ENCODE results near the gene TENT5C.

Gene TENT5C

DNA sequence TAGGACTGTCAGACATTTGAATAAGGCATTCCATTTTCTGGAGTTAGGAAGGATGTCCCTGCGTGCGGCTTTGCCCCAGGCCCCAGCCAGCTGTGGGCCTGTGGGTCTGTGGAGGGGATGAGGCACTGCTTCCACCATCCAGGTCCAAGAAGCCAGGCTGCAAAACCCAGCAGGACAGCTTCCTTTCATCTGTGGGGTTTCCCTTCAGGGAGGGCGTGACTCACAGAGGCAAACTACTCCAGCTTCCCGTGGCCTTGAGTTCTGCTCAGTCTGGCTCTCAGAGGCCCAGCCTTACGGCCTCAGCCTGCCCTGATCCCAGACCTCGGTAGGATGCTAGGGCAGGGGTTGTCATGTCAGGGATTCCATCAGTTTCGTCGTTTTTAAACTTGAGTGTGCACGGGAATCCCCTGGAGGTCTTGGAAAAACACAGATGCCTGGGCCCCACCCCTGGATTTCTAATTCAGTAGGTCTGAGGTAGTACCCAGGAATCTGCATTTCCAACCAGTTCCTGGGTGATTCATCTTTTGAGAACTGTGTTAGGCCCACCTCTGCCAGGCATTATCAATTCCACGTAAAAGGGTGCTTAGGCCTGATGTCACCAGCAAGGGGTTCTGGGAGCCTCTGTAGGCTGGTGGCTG is 32.3 kb upstream of the TENT5C start:
- peak; percentile 38 for DNase-seq

DNA sequence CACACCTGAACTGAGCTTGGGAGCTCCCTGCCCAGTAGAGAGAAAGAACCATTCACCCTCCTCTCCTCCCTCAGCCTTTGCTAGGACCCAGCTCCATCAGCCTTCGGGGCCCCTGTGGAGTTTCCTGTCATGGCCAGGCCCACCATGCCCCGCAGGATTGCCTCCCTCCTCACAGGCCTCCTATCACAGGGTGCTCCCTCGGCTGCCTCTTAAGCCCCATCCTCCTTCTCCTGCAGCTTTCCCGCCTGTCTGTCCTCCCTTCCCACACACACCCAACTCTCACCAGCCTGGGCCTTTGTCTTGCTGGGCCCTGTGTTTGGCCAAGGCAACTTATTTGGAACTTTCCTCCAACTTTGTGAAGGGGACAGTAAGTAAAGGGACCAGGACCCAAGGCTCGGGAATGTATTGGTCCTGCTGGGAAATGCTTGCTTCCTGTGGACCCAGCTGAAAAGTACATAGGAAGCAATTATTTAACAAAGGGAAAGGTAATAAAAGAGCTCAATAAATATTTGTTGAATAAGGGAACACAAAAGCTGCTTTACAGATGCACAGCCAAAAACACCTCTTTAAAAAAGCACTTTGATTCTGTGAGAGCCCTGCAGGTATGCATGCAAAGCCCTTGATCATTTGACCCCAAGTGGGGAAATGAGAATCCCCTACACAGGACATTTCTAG is 31.6 kb upstream of the TENT5C start:
- peak; percentile 81 for DNase-seq

DNA sequence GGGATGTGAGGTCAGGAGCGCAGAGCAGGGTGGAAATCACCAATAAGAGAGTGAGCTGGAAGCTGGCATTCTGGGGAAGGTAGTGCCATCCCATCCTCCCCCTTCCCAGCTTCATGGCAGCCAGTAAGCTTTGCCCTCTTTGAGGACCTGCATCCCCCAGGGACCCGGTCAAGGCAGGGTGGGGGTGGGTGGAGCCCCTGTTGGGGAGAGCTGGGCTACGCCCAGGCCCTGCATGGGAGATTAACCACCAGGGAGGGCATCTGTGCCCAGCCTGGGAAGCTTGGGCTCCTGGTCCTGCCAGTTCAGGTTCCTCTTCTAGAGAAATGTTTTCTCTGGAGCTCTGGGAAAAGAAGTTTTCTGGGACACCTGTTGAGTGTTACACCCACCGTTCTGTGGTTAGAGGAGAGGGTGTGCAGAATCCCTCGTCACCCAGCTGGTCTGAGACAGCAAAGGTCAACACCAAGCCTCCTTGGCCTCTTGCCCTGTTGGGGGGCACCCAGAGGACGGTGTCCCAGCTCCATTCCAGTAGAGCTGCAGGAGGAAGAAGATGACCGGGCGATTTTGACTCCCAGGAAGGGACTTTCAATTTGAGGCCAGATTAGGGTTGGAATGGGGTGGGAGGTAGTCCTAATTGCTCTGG is 30.1 kb upstream of the TENT5C start:
- DNase-seq, result no peak

DNA sequence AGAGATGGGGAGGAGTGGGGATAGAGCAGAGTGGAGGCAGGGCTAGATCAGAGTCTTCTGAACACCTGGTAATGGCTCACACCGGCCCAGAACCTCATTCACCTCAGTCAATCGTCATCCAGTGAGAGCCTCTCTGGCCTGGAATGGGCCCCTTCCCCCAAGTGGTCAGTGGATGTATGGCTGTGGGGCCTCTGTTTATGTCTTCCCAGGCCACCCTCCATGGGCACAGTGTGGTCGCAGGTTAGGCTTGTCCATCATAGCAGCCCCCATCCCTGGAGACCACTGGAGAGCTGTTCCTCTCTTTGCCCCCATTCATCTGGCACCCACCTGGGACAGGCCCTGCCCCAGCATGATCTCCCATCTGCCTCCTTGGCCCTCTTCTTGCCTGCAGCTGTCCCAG is 29.6 kb upstream of the TENT5C start:
- no peak for DNase-seq

DNA sequence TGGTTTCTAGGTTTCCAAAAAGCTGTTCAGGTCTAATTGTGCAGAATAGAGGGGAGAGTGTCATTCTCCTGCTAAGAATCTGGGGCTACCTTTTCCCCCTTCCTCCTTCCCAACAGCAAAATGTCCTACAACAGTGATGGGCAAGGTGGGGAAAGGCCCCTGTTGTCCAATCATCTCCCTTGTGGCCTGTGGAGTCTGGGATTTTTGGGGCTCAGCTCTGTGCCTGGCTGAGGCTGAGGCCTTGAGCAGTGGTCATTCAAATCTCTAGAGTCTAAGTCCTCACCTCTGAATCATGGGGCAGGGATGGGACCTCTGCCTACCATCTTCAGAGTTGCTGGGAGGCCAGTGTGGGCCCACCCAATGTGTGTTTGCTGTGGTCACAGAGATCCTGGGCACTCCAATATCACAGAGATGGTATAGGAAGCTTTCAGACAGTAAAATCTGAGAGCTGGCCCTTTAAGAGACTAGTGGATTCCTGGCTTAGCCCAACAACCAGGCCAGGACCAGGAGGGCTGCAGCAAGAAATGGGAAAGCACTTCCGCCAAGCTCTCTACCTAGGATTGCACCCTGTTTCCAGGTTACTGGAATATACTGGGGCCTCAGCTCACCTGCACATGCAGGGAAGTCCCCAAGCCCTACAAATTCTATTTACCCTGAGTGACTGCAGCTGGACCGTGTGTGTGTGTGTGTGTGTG is 28.5 kb upstream of the TENT5C start:
- no peak for DNase-seq

DNA sequence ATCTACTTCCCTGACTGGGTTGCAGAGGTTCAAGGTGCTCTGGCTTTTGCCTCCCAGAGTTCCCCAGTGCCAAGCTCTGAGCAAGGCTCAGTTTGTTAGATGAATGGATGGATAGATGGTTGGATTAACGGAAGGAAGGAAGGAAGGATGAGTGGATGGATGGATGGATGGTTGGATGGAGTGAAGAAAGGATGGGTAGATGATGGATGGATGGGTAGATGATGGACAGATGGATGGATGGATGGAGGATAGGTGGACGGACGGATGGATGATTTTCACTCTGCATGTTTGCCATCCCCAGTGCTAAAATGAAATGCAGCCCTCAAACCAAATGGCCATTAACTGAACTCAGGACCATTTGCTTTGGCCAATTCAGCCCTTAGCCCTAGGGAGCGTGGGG is 27.4 kb upstream of the TENT5C start:
- DNase-seq, result no peak

DNA sequence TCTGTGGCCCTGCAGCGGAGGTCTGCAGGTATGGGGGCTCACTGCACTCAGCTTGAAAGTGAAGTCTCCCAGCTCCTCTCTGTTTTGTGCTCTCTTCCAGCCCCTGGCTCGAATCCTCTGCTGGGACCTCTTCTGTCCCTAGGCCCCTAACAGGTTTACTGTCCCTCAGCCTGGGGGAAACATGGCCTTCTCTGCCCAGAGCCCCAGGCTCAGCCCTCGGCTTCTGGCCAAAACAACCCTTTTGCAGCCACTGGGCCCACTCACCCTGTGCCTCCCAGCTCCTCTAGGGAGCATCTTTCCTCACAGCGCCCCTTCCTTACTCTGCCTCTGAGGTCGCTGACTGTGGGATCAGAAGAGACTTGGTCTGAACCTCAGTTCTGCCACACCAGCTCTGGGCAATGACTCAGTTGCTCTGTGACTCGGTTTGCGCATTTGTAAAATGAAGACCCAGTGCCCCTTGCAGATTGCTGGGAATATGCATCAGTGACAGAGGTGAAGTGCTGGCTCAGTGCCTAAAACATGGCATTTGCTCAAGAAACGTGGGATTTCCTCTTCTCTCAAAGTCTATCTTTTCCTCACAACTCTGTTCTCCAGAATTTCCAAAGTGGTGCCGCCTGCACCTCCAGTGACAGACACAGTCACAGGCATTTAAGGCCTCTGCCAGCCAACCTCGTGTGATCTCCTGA is 26.5 kb upstream of the TENT5C start:
- no peak for DNase-seq

DNA sequence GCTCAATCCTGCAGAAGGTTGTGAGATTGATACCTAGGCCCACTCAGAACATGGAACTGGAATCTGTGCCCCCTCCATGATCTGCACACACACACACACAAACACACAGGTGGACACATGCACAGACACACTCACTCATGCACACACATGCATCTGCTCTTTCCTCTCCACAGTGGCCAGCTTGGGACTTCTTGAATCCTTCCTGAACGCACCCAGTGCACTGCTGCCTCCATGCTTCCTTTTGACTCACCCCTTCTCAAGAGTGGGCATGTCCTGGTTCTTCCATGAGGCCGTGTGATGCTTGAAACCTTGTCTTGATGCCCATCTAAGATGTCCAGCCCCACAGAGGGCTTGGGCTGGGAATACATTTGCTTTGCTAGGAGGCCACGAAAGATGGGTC is 25.4 kb upstream of the TENT5C start:
- DNase-seq, result no peak

DNA sequence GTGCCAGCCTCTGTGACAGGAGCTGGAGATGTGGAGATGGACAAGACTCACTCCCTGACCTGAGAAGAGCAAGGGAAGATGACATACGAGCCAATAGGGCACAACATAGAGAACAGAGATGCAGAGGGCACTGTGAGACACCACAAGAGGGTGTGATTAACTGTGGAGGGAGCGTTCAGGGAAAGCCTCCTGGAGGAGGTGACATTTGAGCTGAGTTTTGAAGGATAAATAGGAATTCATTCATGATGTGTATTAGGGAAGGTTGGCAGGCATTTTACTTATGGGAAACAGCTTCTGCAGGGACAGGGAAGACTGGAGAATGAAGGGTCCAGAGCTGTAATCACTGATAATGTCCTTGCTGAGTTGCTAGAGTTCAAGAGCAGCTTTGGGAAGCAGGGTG is 25.0 kb upstream of the TENT5C start:
- no peak for DNase-seq

DNA sequence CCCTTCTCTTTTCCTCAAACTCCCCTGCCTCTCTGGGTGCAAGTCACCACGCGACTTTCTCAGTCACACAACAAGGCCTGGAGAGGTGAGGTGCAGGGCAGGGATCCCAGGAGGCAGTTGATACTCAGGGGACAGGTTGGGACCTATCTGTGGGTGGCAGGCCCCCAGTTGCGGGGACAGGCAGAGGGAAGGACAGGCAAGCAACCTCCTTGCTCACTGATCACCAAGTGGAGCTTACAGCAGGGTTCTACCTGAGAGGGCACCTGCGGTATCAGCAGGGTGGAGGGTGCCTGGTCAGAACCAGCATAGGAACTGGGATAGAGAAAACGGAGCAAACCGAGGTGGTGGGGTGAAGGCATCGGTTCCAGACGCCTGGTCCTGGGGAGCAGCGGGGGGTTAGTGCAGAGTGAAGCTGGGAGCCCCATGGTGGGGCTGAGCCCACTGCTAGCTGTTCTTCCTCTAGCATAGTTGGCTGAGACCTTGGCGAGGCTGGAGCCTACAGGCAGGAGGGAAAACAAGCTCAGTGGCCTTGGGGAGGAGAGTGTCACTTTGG is 24.4 kb upstream of the TENT5C start:
- DNase-seq, result no peak

DNA sequence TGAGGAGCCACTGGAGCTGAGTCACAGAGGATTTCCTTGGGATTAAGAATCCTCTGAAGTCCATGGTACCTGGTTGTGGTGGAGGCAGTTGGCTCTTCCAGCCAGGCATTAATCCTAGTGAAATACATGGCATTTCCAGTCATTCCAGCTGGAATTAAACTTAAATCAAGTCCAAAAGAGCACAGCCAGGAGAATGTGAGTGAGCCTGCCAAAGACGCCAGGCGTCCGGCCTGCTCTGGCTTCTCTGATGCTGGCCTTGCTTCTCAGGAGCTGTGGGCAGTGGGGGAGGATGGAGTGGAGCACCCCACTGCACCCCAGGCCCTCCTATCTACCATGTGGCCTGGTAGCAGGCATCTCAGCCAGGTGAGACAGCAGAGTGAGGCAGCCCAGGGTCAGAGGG is 23.4 kb upstream of the TENT5C start:
- DNase-seq, result no peak

DNA sequence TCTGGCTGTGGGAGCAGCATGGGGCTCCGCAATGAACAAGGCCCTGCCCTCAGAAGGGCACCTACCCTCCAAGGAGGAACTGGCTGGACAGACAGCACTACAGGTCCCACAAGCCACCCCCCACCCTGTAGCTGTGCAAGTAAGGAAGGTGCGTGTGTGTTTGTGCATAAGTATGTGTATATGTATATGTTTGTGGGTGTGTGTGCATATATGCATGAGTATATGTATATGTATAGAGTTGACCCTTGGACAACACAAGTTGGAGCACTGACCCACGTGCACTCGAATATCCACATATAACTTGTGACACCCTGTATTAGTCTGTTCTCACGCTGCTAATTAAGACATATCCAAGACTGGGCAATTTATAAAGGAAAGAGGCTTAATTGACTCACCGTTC is 22.6 kb upstream of the TENT5C start:
- DNase-seq, result no peak

DNA sequence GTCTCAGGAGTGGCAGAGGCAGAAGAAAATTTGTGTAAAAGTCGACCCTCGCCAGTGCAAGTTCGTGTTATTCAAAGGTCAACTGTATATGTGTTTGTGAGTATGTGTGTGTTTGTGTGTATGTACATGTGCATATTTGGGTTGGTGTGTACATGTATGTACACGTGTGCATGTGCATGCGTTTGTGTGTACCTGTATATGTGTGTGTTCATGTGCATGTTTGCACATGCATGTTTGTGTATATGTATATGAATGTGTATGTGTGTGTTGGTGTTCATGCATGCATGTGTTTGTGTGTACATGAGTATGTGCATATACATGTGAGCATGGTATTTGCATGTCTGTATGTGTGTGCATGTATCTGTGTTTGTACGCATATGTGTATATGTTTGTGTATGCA is 21.7 kb upstream of the TENT5C start:
- no peak for DNase-seq

DNA sequence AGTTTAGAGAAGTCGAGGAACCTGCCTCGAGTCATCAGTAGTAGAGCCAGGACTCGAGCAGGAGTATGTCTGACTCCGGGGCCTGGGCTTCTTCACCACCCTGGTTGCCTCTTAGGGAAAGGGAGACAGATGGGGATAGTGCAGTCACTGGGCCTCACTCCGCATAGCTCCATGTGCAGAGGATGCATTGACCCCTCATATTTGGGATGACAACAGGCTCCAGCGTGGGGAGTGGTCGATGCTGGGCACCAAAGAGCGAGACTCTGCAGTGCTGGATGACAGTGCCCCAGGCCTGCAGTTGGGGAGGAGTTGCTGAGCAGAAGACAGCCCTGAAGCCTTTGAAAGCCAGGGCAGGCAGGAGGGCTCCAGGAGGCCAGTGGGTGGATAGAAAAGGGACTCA is 20.8 kb upstream of the TENT5C start:
- no peak for DNase-seq

DNA sequence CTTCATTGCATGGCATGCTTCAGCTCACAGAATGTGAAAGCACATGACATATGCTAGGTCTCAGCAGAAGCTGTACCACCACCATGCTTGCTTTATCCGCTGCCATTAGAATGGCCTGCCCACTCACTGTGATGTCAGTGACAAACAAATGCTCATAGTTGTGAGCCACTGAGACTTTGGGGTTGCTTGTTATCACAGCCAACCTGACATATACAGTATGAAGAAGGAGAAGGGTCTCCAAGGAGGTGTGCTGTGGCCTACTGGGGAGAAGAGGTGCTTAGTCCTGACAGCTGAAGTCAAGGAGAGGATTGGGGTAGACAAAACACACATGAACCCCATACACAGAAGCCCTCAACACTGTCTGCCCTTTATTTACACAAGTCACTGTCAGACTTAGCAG is 19.5 kb upstream of the TENT5C start:
- DNase-seq, result no peak

DNA sequence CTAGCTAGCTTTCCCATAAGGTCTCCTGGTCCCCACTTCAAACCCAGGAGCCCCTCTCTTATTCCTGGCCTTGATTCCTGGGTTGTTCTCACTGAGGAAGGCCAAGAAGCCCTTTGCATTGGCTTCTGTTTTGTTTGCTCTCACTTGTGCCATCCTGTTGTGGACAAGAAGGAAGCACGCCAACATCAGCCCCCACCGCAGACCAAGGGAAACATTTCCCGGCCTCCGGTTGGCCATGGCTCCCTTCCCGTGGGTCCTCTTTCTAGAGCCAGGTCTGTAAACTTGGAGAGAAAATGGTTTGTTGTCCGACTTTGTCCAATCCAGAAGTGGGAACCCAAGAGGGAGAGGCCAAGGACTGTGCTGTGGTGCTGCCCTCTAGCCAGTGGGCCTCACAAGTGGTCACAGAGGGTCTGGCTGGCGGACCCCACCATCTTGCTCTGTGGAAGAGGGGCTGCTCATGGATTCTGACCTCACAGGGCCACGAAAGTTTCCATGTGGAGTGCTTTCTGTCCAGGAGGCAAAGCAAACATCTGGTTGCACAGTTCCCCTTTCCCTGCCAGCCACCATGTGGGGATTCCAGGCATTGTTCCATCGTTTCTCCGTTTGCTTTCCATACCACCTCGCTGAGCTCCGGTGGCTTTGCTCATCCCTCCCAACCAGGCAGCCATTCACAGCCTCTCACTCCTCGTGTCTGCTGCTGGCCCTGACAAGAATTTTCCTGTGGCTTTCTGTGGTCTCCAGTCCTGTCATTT is 18.9 kb upstream of the TENT5C start:
- DNase-seq, result no peak

DNA sequence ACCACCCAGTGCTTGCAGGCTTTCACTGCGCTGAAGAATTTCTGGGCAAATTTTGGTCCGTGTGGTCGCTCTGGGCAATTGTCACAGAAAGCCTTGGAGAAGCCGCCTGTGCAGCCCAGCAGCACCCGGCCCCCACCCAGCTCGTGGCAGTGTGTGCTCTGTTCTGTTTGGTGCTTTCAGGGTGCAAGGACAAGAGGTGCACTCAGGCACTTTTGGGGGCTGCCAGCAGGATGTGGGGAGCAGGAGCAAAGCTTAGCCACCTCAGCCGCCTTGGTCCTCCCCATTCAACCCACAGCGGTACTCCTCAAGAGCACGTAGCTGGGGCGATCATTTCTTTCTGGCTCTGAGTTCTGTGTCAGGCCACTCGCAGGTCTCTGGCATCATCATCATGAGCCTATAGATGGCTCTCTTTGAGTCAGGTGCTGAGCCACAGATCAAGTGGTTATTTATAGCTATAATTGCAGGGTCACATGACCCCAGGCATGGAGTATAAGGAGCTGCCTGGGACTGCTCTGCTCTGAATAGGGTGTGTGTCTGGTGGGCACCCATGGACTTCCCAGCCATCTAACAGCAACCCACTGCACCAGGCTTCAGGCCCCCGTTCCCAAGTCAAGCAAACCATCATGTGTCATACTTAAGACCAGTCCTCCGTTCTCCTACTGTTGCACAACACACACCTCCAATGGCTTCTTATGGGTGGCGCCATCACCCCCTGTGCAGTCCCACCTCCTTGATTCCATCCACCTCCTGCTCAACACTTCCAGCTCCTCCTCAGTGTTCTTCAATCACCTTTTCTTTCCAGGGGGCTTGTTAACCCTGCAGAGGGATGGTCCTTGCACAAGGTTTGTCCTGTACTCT is 18.1 kb upstream of the TENT5C start:
- DNase-seq, result no peak

DNA sequence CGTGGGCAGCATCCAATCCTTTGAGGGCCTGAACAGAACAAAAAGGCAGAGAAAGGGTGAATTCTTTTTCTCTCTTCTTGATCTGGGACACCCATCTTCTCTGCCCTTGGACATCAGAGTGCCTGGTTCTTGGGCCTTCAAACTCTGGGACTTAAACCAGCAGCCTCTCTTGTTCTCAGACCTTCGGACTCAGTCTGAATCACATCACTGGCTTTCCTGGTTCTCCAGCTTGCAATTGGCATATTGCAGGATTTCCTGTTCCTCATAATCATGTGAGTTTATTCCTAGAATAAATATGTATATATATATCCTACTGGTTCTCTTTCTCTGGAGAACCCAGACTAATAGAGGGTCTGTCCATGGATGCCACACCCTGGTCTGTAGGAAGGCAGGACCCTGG is 16.3 kb upstream of the TENT5C start:
- no peak for DNase-seq

DNA sequence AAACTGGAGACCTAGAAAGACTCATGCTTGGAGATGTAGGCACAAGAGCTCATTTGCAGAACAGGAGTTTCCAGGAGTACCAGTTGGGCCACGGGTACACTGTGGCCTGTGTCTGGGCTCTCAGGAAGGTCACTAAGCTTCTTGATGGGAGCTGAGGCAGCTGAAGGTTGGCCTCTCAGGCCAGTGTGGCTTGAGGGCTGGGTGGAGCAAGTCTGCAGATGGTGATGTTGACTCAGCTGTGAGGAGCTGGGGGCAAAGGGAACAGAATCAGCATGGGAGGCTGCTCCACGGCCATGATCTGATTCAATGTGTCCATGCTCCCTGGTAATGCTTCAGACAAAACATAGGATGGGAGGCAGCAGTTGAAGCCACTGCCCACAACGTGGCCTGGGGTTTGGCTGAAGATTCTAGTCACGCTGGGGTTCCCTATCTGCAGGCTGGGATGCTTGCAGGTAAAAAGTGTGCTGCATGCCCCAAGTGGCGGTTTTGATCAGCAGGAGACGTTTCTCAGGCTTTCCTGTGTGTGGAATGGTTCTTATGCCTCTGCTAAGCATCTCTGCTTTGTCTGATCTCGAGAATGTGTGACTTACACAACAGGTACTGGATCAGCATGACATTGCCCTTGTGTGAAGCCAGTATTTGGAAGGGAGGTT is 15.4 kb upstream of the TENT5C start:
- peak; percentile 88 for DNase-seq

DNA sequence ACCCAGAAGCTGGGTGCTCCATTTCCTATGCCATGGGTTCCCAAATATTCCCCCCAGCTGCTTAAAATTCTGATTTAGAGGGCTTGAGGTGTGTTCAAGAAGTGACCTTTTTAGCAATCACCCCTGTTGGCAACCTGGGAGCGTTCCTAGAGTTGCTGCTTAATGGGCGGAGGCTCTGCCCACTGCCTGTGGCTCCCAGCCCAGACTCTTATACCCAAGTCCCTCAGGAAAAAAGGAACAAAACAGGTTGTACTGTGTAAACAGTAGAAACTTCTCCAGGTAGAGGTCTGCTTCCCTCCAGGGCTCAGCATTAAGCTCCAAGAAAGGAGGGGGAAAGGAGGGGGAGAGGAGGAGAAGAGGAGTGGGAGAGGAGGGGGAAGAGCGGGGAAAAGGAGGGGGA is 14.6 kb upstream of the TENT5C start:
- DNase-seq, result peak; percentile 81

DNA sequence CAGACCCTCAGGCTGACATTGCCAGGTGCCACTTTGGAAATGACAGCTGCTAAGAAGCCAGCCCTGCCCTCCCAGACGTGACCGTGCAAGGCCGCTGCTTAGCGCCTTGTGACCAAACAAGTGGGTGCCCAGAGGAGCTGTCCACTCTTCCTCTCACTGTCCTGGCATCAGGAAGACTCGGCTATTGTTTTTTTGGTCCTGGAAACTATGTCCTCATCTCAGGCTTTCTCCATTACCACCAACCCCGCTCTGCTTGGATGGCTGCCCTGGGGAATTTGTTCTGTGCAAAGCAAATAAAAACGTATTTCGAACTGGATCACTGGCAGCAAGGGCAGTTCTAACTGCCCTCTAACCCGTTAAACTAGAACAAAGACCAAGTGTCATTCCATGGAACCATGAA is 13.7 kb upstream of the TENT5C start:
- DNase-seq, result peak; percentile 20

Measured in NCI-H69 (cell line).